HepG2 (cell line): ENCODE measurements around the gene CNGA1. TPM values are rescaled to one million over a fixed set of nuclear protein-coding genes. Genes with fewer than 3 reads are reported as not detected.
A peak's percentile ranks its signal among the peaks of the same experiment; 100 is the strongest.

Experiments used
- BCL6 ChIP-seq: IDR thresholded peaks from 2 replicates; pipeline ENCODE4 v1.6.1; 2016; ENCODE audit warnings: missing genetic modification reagents, missing compliant biosample characterization
- EHMT2 ChIP-seq: fragments of 200-600 bp; sonication (generic); IDR thresholded peaks from 2 replicates; pipeline ENCODE4 v1.7.0; 2017; ENCODE audit warnings: antibody characterized with exemption, low read depth, low read length, borderline replicate concordance
- ISL2 ChIP-seq: sonication (generic); formaldehyde crosslinking; IDR thresholded peaks from 2 replicates; pipeline ENCODE4 v1.5.0; 2020; ENCODE audit warnings: missing genetic modification reagents
- KDM4B ChIP-seq: sonication (generic); formaldehyde crosslinking; IDR thresholded peaks from 2 replicates; pipeline ENCODE4 v1.4.0; 2020; ENCODE audit warnings: missing genetic modification reagents
- MTF2 ChIP-seq: sonication (generic); formaldehyde crosslinking; IDR thresholded peaks from 2 replicates; pipeline ENCODE4 v1.5.0; 2020; ENCODE audit warnings: missing genetic modification reagents, borderline replicate concordance
- MZF1 ChIP-seq: sonication (generic); formaldehyde crosslinking; IDR thresholded peaks from 2 replicates; pipeline ENCODE4 v1.8.1; 2023; ENCODE audit warnings: mild to moderate bottlenecking, missing genetic modification reagents, borderline replicate concordance
- NFYC ChIP-seq: IDR thresholded peaks from 2 replicates; pipeline ENCODE4 v1.6.1; 2016; ENCODE audit warnings: missing genetic modification reagents, missing compliant biosample characterization
- RCOR2 ChIP-seq: IDR thresholded peaks from 2 replicates; pipeline ENCODE4 v1.6.1; 2016; ENCODE audit warnings: missing biosample characterization, missing genetic modification reagents
- SNRNP70 ChIP-seq: fragments of 200-400 bp; formaldehyde crosslinking; IDR thresholded peaks from 2 replicates; pipeline ENCODE4 v1.6.1; 2017; ENCODE audit warnings: mild to moderate bottlenecking, low read depth, low read length, moderate library complexity
- TEF ChIP-seq: sonication (generic); formaldehyde crosslinking; IDR thresholded peaks from 2 replicates; pipeline ENCODE4 v1.5.0; 2020; ENCODE audit warnings: missing genetic modification reagents
- ZBTB34 ChIP-seq: sonication (generic); formaldehyde crosslinking; IDR thresholded peaks from 2 replicates; pipeline ENCODE4 v1.8.0; 2022; ENCODE audit warnings: mild to moderate bottlenecking, missing genetic modification reagents
- ZBTB37 ChIP-seq: sonication (generic); formaldehyde crosslinking; IDR thresholded peaks from 2 replicates; pipeline ENCODE4 v1.4.0; 2020; ENCODE audit warnings: mild to moderate bottlenecking, missing genetic modification reagents
- ZBTB7A ChIP-seq: sonication (generic); formaldehyde crosslinking; IDR thresholded peaks from 2 replicates; pipeline ENCODE4 v1.8.0; 2022; ENCODE audit warnings: mild to moderate bottlenecking, missing genetic modification reagents
- ZNF160 ChIP-seq: sonication (generic); formaldehyde crosslinking; IDR thresholded peaks from 2 replicates; pipeline ENCODE4 v1.8.0; 2022; ENCODE audit warnings: mild to moderate bottlenecking, inconsistent platforms, missing genetic modification reagents
- ZNF24 ChIP-seq: fragments of 450-650 bp; IDR thresholded peaks from 2 replicates; pipeline ENCODE4 v1.6.1; 2017; ENCODE audit warnings: antibody characterized with exemption, mild to moderate bottlenecking
- ZNF343 ChIP-seq: sonication (generic); formaldehyde crosslinking; IDR thresholded peaks from 2 replicates; pipeline ENCODE4 v1.4.0; 2020; ENCODE audit warnings: mild to moderate bottlenecking, missing genetic modification reagents
- ZNF414 ChIP-seq: sonication (generic); formaldehyde crosslinking; IDR thresholded peaks from 2 replicates; pipeline ENCODE4 v1.5.0; 2020; ENCODE audit warnings: missing genetic modification reagents
- ZNF543 ChIP-seq: sonication (generic); formaldehyde crosslinking; IDR thresholded peaks from 2 replicates; pipeline ENCODE4 v1.4.0; 2020; ENCODE audit warnings: mild to moderate bottlenecking, missing genetic modification reagents
- ZNF550 ChIP-seq: sonication (generic); formaldehyde crosslinking; IDR thresholded peaks from 2 replicates; pipeline ENCODE4 v1.4.0; 2020; ENCODE audit warnings: mild to moderate bottlenecking, missing genetic modification reagents, borderline replicate concordance
- ZNF556 ChIP-seq: sonication (generic); formaldehyde crosslinking; IDR thresholded peaks from 2 replicates; pipeline ENCODE4 v1.4.0; 2020; ENCODE audit warnings: mild to moderate bottlenecking, missing genetic modification reagents, borderline replicate concordance
- ZNF839 ChIP-seq: sonication (generic); formaldehyde crosslinking; IDR thresholded peaks from 2 replicates; pipeline ENCODE4 v1.4.0; 2020; ENCODE audit warnings: missing genetic modification reagents, mild to moderate bottlenecking, borderline replicate concordance
- ZZZ3 ChIP-seq: sonication (generic); formaldehyde crosslinking; IDR thresholded peaks from 2 replicates; pipeline ENCODE4 v1.4.0; 2020; ENCODE audit warnings: missing genetic modification reagents, mild to moderate bottlenecking, borderline replicate concordance
- polyA plus RNA-seq, 8 experiments: library from polyadenylated mRNA; depleted of rRNA in 3 of 8; stranded (reverse) in 7 of 8; unstranded in 1 of 8; fragments of >200 nt; fragmentation: Illumina TruSeq in 4 of 8; extraction: Trizol in 4 of 8; gene quantifications; 2 replicates each; pipeline versions ENCODE4 v1.2.1 to v1.2.3, GENCODE V29; 2011 to 2016; ENCODE audit warnings: low read depth in 4 of 8, missing spikeins in 1 of 8, mixed read lengths in 1 of 8; ENCODE audit not compliant: insufficient read depth in 1 of 8
- total RNA-seq, 5 experiments: library from RNA; depleted of rRNA; stranded (reverse); fragments of >200 nt; fragmentation: Illumina TruSeq; extraction: Trizol; gene quantifications; 2 replicates each; pipeline ENCODE4 v1.2.3, GENCODE V29; 2016; ENCODE audit warnings: low read depth in 1 of 5
- TF ChIP-seq, protein P1 (sequence below), 2 experiments: sonication (generic) in 1 of 2; formaldehyde crosslinking in 1 of 2; IDR thresholded peaks; 2 replicates each; pipeline versions ENCODE4 v1.5.1 to v1.6.1; 2011 to 2020; ENCODE audit warnings: borderline replicate concordance in 1 of 2, low read depth in 1 of 2, low read length in 1 of 2, mild to moderate bottlenecking in 1 of 2, missing genetic modification reagents in 1 of 2, moderate library complexity in 1 of 2

Gene CNGA1
- total and polyA plus RNA-seq, 2 of the 13 experiments (the other 11 are each of a cell fraction or from before 2014, with no cell fraction given), result 0.22 to 0.40 TPM

- TF ChIP-seq ZBTB37 (CRISPR knock-in tag), result no peak
- TF ChIP-seq NFYC, result peak; percentile 56; the same call in 1 of the 2 replicates
- TF ChIP-seq TEF (CRISPR knock-in tag), result no peak
- TF ChIP-seq MTF2, result no peak
- no peak for TF ChIP-seq ZBTB34 (CRISPR knock-in tag)
- TF ChIP-seq ZNF160 (CRISPR knock-in tag), result no peak
- TF ChIP-seq ZNF839 (CRISPR knock-in tag), result no peak
- no peak for TF ChIP-seq ISL2 (CRISPR knock-in tag)
- no peak for TF ChIP-seq ZZZ3 (CRISPR knock-in tag)
- 0 out of 2 replicates have a peak, but pooled peaks have one; percentile 14 for TF ChIP-seq BCL6
- TF ChIP-seq, protein P1, sequence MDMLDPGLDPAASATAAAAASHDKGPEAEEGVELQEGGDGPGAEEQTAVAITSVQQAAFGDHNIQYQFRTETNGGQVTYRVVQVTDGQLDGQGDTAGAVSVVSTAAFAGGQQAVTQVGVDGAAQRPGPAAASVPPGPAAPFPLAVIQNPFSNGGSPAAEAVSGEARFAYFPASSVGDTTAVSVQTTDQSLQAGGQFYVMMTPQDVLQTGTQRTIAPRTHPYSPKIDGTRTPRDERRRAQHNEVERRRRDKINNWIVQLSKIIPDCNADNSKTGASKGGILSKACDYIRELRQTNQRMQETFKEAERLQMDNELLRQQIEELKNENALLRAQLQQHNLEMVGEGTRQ (IDR thresholded peaks at IDR 0.05; ENCODE audit: low read depth, low read length), result no peak
- TF ChIP-seq, protein P1 (CRISPR knock-in tag; IDR thresholded peaks at IDR 0.05; ENCODE audit: borderline replicate concordance), result no peak
- TF ChIP-seq ZNF414, result no peak
- TF ChIP-seq ZNF343 (CRISPR knock-in tag), result no peak
- TF ChIP-seq SNRNP70, result no peak
- no peak for TF ChIP-seq EHMT2
- no peak for TF ChIP-seq MZF1 (CRISPR knock-in tag)
- peak; percentile 69 for TF ChIP-seq ZNF556 (CRISPR knock-in tag)
- no peak for TF ChIP-seq RCOR2 (CRISPR knock-in tag)
- peak; percentile 89 for TF ChIP-seq ZNF24
- no peak for TF ChIP-seq ZNF543 (CRISPR knock-in tag)
- no peak for TF ChIP-seq KDM4B (CRISPR knock-in tag)
- TF ChIP-seq ZNF550 (CRISPR knock-in tag), result no peak
- no peak; the same call in 1 of the 2 replicates for TF ChIP-seq ZBTB7A (CRISPR knock-in tag)
Measured at GRCh38 chr4:48016141-48017107, at the start of gene CNGA1, which contains the start of gene NIPAL1 (continued).
